ENCODE measurements around the gene ANKS1A.

Gene ANKS1A

GRCh38 chr6:34970957-34971356 is 81.9 kb downstream of the ANKS1A start:
- no peak overlapping the region for H3K27ac ChIP-seq (ENCODE audit: low read depth, low read length)
- H3K9me3 ChIP-seq (ENCODE audit: control insufficient read depth, insufficient read depth, low read length), result no peaks in the 10 kb centered on the region
- no peaks in the 10 kb centered on the region for H3K27me3 ChIP-seq (ENCODE audit: control insufficient read depth, low read length)
- no peaks in the 10 kb centered on the region for H4K20me1 ChIP-seq (ENCODE audit: control insufficient read depth, insufficient read depth, low read depth, low read length)
- H3F3A ChIP-seq (ENCODE audit: control insufficient read depth, insufficient read depth), result no peaks in the 10 kb centered on the region
- no peaks in the 10 kb centered on the region for H3K9me2 ChIP-seq (replicated peaks; ENCODE audit: control insufficient read depth, low read length)
- no peaks in the 10 kb centered on the region for H3K79me2 ChIP-seq (ENCODE audit: control insufficient read depth, low read length)
- H3K36me3 ChIP-seq (ENCODE audit: control insufficient read depth, low read length), result no peaks in the 10 kb centered on the region; the same call in 1 of the 2 replicates
- no peak overlapping the region for H3K4me2 ChIP-seq (ENCODE audit: low read length)
- no peak overlapping the region for H3K4me3 ChIP-seq (ENCODE audit: low read length)
- H3K4me1 ChIP-seq (ENCODE audit: control insufficient read depth, low read length), result no peaks in the 10 kb centered on the region
- TF ChIP-seq CTCF (IDR thresholded peaks at IDR 0.05; ENCODE audit: low read depth, low read length, poor library complexity, severe bottlenecking), result no peak
- TF ChIP-seq EZH2phosphoT487 (IDR thresholded peaks at IDR 0.05; ENCODE audit: borderline replicate concordance, low read length), result no peak

DNA sequence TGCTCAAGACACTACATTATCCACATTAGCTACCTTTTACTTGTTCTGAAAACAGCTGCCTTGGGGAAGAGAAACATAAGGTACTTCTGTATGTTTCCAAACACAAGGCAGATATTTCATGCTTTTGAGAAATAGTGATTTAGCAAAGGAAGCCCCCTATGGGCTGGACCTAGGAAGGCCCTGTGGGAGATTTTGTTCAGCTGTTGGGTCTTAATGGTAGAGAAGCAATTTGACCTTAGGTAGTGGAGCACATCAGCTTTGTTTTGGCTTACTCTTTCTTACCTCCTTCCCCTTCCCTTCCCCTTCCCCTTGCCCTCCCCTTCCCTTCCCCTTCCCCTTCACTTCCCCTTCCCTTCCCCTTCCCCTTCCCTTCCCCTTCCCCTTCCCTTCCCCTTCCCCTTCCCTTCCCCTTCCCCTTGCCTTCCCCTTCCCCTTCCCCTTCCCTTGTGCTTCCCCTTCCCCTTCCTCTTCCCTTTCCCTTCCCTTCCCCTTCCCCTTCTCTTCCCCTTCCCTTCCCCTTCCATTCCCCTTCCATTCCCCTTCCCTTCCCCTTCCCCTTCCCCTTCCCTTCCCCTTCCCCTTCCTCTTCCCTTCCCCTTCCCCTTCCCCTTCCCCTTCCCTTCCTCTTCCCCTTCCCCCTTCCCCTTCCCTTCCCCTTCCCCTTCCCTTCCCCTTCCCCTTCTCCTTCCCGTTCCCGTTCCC is 84.6 kb downstream of the ANKS1A start:
- Histone ChIP-seq H3K36me3 (ENCODE audit: control insufficient read depth, low read length) (no peaks in the 10 kb centered on the region; the same call in 1 of the 2 replicates), H3K4me1 (ENCODE audit: control insufficient read depth, low read length) (no peaks in the 10 kb centered on the region), H3K9me3 (ENCODE audit: control insufficient read depth, insufficient read depth, low read length) (no peaks in the 10 kb centered on the region), H3K4me3 (ENCODE audit: low read length) (no peak overlapping the region), H4K20me1 (ENCODE audit: control insufficient read depth, insufficient read depth, low read depth, low read length) (no peaks in the 10 kb centered on the region), H3F3A (ENCODE audit: control insufficient read depth, insufficient read depth) (no peaks in the 10 kb centered on the region), H3K79me2 (ENCODE audit: control insufficient read depth, low read length) (no peaks in the 10 kb centered on the region), H3K4me2 (ENCODE audit: low read length) (no peak overlapping the region), H3K27me3 (ENCODE audit: control insufficient read depth, low read length) (no peaks in the 10 kb centered on the region), H3K27ac (ENCODE audit: low read depth, low read length) (no peak overlapping the region), H3K9me2 (replicated peaks; ENCODE audit: control insufficient read depth, low read length) (no peaks in the 10 kb centered on the region)
- TF ChIP-seq CTCF (IDR thresholded peaks at IDR 0.05; ENCODE audit: low read depth, low read length, poor library complexity, severe bottlenecking) (no peak), EZH2phosphoT487 (IDR thresholded peaks at IDR 0.05; ENCODE audit: borderline replicate concordance, low read length) (no peak)

GRCh38 chr6:34974249-34974642 is 85.2 kb downstream of the ANKS1A start:
- Histone ChIP-seq H3K9me2 (replicated peaks; ENCODE audit: control insufficient read depth, low read length) (no peaks in the 10 kb centered on the region), H3K79me2 (ENCODE audit: control insufficient read depth, low read length) (no peaks in the 10 kb centered on the region), H3K4me2 (ENCODE audit: low read length) (no peak overlapping the region), H3F3A (ENCODE audit: control insufficient read depth, insufficient read depth) (no peaks in the 10 kb centered on the region), H3K27ac (ENCODE audit: low read depth, low read length) (no peak overlapping the region), H3K36me3 (ENCODE audit: control insufficient read depth, low read length) (no peaks in the 10 kb centered on the region; the same call in 1 of the 2 replicates), H3K27me3 (ENCODE audit: control insufficient read depth, low read length) (no peaks in the 10 kb centered on the region), H3K4me3 (ENCODE audit: low read length) (no peak overlapping the region), H3K4me1 (ENCODE audit: control insufficient read depth, low read length) (no peaks in the 10 kb centered on the region), H3K9me3 (ENCODE audit: control insufficient read depth, insufficient read depth, low read length) (no peaks in the 10 kb centered on the region), H4K20me1 (ENCODE audit: control insufficient read depth, insufficient read depth, low read depth, low read length) (no peaks in the 10 kb centered on the region)
- TF ChIP-seq CTCF (IDR thresholded peaks at IDR 0.05; ENCODE audit: low read depth, low read length, poor library complexity, severe bottlenecking) (no peak), EZH2phosphoT487 (IDR thresholded peaks at IDR 0.05; ENCODE audit: borderline replicate concordance, low read length) (no peak)
